ENCODE measurements around the gene ARHGAP23.

ARHGAP23 gene

DNA sequence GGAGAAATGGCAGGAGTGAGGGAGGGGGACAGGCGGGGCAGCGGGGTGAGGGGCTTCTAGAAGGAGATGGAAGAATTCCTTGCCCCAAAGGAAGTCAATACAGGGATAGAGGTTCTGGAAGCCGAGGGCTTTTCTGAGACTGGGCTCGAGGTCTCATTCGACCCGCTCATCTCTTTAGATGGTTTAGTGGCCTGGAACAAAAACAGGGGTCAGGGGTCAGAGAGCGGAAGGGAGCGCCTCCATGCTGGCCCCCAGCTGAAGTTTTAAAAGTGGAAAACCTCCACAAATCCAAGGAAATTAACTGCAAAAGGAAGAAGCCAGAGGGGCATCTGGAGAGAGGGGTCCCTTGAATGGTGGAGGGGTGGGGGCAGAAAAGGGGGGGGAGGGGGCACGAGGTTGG, 105.0 kb downstream of the ARHGAP23 start:
- H3K9me3 ChIP-seq: no peaks in the 10 kb centered on the region
- in situ Hi-C loops (cut with MboI; ENCODE audit: low sequenced_read_pairs): no loop called here
- H3K4me3 ChIP-seq: no peak overlapping the region
- H3K4me1 ChIP-seq: no peaks in the 10 kb centered on the region
- DNase-seq (ENCODE audit: low spot score in 2 of 2): no peak
- no peaks in the 10 kb centered on the region for H3K36me3 ChIP-seq (replicated peaks)
- 0 out of 2 replicates have a peak, but pooled peaks cover 3% of the 10 kb centered on the region for H3K27me3 ChIP-seq (ENCODE audit: low read depth)

DNA sequence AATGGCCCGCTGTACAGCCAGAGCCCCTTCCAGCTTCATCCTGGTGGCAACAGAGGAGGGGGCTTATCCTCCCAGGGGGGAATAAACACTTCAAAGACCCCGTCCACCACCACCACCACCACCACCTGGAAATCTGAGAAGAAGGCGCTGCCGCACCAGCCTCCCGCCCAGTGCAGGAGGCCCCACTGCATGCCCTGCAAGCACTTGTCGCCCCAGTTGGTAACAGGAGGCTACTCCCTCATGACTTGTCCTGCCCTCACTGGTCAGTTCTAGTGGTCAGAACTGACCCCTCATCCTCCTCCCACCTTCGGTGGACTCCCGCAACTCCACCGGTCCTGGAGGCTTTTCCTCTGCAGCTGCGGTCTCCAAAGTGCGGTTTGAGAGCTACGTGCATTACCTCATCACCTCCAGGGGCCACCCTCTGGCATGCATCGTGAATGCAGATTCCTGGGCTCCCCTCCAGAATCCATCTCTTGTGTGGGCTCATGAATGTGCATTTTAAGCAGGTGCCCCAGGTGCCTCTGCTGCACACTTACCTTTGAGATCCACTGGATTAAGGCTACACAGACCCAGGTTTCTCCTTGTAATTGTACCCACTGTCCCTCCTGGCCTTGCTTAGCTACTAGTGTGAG, 105.7 kb downstream of the ARHGAP23 start:
- in situ Hi-C loops (cut with MboI; ENCODE audit: low sequenced_read_pairs): no loop called here
- Histone ChIP-seq H3K4me3 (no peak overlapping the region), H3K4me1 (no peaks in the 10 kb centered on the region), H3K36me3 (replicated peaks) (no peaks in the 10 kb centered on the region), H3K27me3 (ENCODE audit: low read depth) (0 out of 2 replicates have a peak, but pooled peaks cover 3% of the 10 kb centered on the region), H3K9me3 (no peaks in the 10 kb centered on the region)
- DNase-seq (ENCODE audit: low spot score in 2 of 2): no peak

DNA sequence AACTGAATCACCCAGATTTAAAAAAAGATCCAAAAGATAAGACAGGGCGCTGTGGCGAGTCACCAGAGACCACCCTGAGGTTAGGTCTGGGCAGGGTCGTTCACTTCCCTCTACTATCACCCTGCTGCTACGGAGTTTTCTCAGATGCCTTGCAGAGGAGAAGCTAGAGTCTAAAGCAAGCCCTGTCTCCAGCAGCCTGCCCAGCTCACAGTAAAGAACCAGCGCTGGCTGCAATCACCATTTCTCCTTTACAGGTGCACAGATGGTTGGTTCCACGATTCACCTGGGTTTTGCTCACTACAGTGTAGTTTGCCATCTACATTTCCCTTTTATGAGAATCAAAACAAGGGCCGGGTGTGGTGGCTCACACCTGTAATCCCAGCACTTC, 106.2 kb downstream of the ARHGAP23 start:
- H3K4me3 ChIP-seq: no peak overlapping the region
- H3K36me3 ChIP-seq (replicated peaks): no peaks in the 10 kb centered on the region
- no peaks in the 10 kb centered on the region for H3K9me3 ChIP-seq
- no peaks in the 10 kb centered on the region for H3K4me1 ChIP-seq
- 0 out of 2 replicates have a peak, but pooled peaks cover 3% of the 10 kb centered on the region for H3K27me3 ChIP-seq (ENCODE audit: low read depth)
- no peak for DNase-seq (ENCODE audit: low spot score in 2 of 2)
- in situ Hi-C loops (cut with MboI; ENCODE audit: low sequenced_read_pairs): no loop called here

DNA sequence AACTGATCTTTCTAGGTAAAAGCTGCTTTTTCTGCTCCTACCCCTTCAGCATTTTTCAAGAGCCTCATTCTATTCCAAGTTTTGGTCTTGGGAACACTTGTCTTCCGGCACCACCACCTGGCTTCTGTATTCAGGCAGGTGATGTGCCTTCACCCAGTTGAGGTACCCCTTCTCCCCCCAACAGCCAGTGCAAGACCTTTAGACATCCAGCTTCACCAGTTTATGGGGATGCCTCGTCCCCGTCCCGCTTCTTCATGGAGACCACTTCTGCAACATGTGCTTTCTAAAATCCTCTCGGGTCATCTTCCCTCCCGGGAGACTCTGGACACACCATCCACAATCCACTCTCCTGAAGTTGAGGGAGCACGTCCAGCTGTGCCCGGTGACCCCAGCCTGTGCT, 107.6 kb downstream of the ARHGAP23 start:
- H3K4me1 ChIP-seq: no peaks in the 10 kb centered on the region
- no peaks in the 10 kb centered on the region for H3K9me3 ChIP-seq
- no peak for DNase-seq (ENCODE audit: low spot score in 2 of 2)
- no peak overlapping the region for H3K4me3 ChIP-seq
- H3K36me3 ChIP-seq (replicated peaks): no peaks in the 10 kb centered on the region
- in situ Hi-C loops (cut with MboI; ENCODE audit: low sequenced_read_pairs): no loop called here
- H3K27me3 ChIP-seq (ENCODE audit: low read depth): 0 out of 2 replicates have a peak, but pooled peaks cover 3% of the 10 kb centered on the region

DNA sequence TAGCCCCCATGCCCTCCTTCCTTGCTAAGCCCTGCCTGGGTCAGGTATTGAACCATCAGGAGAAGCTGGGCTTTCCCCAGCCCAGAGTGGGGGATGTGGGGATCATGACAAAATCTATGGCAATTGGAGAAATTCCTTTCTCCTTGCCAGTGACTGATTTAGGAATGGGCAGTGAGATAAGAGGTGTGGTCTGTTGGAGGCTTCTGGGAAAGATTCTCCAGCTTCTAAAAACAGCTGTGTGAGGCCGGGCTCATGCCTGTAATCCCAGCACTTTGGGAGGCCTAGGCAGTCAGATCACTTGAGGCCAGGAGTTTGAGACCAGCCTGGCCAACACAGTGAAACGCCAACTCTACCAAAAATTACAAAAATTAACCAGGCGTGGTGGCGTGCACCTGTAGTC, 108.4 kb downstream of the ARHGAP23 start:
- in situ Hi-C loops (cut with MboI; ENCODE audit: low sequenced_read_pairs): no loop called here
- Histone ChIP-seq H3K4me1 (no peaks in the 10 kb centered on the region), H3K36me3 (replicated peaks) (no peaks in the 10 kb centered on the region), H3K9me3 (no peaks in the 10 kb centered on the region), H3K27me3 (ENCODE audit: low read depth) (0 out of 2 replicates have a peak, but pooled peaks cover 3% of the 10 kb centered on the region), H3K4me3 (no peak overlapping the region)
- DNase-seq (ENCODE audit: low spot score in 2 of 2): no peak

DNA sequence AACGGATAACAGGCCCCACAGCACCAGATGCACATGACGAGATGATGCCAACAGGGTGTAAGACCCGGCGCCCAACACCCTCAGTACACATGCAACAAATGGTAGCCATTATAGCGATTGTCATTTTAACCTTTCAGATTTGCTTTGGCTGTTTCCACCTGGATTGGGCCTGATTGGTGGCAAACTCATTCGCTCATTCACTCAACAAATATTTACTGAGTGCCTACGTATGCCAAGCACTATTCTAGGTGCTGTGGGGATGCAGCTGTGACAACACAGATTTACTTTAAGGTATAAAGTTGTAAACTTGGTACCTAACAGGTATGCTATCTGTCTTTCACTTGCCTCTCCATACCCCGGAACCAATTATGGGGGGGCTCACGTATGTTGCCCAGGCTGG, 110.6 kb downstream of the ARHGAP23 start:
- Histone ChIP-seq H3K36me3 (replicated peaks) (no peaks in the 10 kb centered on the region), H3K4me3 (no peak overlapping the region), H3K9me3 (no peaks in the 10 kb centered on the region), H3K27me3 (ENCODE audit: low read depth) (0 out of 2 replicates have a peak, but pooled peaks cover 3% of the 10 kb centered on the region), H3K4me1 (no peaks in the 10 kb centered on the region)
- DNase-seq (ENCODE audit: low spot score in 2 of 2): no peak
- in situ Hi-C loops (cut with MboI; ENCODE audit: low sequenced_read_pairs): no loop called here

DNA sequence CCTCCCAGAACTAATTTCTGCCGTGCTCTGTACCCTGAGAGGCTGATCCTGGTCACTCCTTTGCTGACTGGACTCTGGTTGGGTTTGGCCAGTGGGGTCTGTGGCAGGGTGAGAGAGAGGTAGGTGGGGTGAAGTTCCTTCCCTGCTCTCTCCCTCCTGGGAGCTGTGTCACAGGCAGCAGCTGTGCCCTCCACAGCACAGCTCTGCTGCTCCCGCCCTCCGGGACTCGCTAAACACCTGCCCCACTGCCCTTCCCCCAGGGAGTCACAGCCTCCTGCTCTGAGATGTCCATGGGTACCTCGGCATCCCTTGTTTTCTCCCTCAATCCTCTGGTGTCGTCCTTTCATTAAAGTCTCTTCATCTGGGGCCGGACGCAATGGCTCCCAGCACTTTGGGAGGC, 111.1 kb downstream of the ARHGAP23 start:
- H3K27me3 ChIP-seq (ENCODE audit: low read depth): 0 out of 2 replicates have a peak, but pooled peaks cover 3% of the 10 kb centered on the region
- no peaks in the 10 kb centered on the region for H3K9me3 ChIP-seq
- H3K36me3 ChIP-seq (replicated peaks): no peaks in the 10 kb centered on the region
- in situ Hi-C loops (cut with MboI; ENCODE audit: low sequenced_read_pairs): no loop called here
- H3K4me3 ChIP-seq: no peak overlapping the region
- DNase-seq (ENCODE audit: low spot score in 2 of 2): no peak
- H3K4me1 ChIP-seq: no peaks in the 10 kb centered on the region

DNA sequence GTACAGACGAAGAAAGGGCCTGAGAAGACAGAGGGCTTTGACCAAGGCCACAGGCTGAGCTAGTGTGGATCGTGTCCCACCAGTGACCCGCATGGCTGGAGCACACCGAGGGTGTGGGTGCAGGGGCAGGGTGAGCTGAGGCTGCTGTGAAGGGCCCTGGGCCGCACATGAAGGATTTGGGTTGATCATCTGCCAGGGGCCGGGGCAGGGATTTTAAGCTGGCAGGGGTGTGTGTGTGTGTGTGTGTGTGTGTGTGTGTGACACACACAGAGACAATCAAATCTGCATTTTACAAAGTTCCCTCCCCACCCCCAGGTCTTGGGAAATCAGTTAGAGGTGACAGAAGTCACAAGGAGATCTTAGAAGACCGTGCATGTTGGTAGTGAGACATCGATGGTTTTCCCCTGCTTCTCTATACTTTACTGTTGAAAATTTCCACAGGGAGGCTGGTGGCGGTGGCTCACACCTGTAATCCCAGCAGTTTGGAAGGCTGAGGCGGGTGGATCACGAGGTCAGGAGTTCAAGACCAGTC, 112.3 kb downstream of the ARHGAP23 start:
- Histone ChIP-seq H3K4me1 (no peaks in the 10 kb centered on the region), H3K27me3 (ENCODE audit: low read depth) (0 out of 2 replicates have a peak, but pooled peaks cover 3% of the 10 kb centered on the region), H3K4me3 (no peak overlapping the region), H3K36me3 (replicated peaks) (no peaks in the 10 kb centered on the region), H3K9me3 (no peaks in the 10 kb centered on the region)
- in situ Hi-C loops (cut with MboI; ENCODE audit: low sequenced_read_pairs): no loop called here
- no peak for DNase-seq (ENCODE audit: low spot score in 2 of 2)

DNA sequence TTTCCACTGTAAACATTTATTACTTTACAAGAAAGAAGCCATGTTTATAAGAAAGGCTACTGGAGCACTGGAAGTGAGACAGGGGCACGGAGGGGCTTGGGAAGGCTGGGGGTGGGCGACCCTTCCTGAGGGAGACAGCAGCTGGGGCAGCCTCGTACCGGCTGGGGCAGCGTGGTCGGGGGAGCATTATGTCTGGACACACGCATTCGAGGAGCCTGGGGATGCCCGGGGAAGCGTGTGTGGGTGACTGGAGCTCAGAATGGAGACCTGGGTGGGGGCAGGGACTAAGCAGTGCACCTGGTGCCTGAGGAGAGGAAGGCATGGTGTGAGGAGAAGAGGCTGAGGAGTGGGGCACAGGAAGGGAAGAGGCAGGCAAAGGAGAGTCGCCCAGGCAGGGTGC, 113.0 kb downstream of the ARHGAP23 start:
- Histone ChIP-seq H3K9me3 (no peaks in the 10 kb centered on the region), H3K27me3 (ENCODE audit: low read depth) (0 out of 2 replicates have a peak, but pooled peaks cover 2% of the 10 kb centered on the region), H3K4me1 (no peaks in the 10 kb centered on the region), H3K36me3 (replicated peaks) (no peaks in the 10 kb centered on the region), H3K4me3 (no peak overlapping the region)
- DNase-seq (ENCODE audit: low spot score in 2 of 2): no peak
- in situ Hi-C loops (cut with MboI; ENCODE audit: low sequenced_read_pairs): no loop called here

DNA sequence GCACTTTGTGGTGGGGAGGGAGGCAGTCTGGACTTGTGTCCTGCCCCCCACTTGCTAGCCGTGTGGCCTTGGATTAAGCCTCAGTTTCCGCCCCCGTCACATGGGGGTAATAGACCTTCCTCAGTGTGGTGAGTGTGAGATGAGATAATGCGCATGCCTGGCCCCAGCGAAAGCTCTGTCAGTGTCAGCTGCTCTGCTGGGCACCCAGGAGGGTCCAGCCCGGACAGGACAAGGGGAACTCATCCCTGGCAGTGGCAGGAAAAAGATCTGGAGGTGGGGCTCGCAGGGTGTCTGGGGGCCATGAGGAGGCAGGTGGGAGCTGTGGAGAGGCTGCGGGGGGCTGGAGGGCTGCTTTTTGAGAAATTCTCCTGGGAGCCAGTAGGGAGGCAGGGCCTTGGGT, 114.0 kb downstream of the ARHGAP23 start:
- in situ Hi-C loops (cut with MboI; ENCODE audit: low sequenced_read_pairs): no loop called here
- Histone ChIP-seq H3K4me1 (no peaks in the 10 kb centered on the region), H3K4me3 (no peak overlapping the region), H3K9me3 (no peaks in the 10 kb centered on the region), H3K36me3 (replicated peaks) (no peaks in the 10 kb centered on the region), H3K27me3 (ENCODE audit: low read depth) (no peaks in the 10 kb centered on the region)
- DNase-seq (ENCODE audit: low spot score in 2 of 2): no peak

DNA sequence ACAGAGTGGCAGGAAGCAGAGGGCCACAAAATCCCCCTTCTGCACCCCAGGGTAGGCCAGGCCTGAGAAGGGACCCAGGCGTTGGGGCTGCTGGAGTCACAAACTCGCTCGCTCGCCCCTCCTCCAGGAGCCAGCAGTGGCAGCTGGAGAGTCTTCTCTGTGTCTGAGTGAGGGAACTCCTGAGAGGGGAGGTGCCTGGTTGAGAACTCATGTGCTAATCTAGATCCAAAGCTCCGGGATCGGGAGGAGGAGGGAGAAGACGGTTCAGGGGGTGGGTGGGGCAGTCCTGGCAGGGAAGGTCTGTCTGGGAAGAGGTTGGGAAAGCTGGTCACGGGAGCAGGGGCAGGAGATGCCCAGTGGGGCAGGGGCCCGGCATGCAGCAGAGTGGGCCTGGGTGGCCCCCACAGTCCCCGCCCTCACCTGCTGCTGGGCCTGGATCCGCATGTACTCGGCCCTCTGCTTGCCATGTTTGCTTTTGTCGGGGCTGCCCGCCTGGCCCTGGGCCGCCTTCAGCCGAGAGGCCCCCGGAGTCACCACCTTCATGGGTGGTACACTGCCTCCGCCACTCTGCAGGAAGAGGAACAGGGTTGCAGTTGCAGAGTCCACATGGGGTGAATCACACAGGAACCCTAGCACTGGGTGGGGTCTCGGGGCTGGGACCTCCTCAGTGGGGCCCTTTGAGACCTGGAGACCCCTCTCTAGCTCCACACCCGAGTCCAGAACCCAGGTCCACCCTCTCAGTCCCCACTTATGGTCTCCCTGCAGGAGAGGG, 115.3 kb downstream of the ARHGAP23 start:
- in situ Hi-C loops (cut with MboI; ENCODE audit: low sequenced_read_pairs): no loop called here
- Histone ChIP-seq H3K27me3 (ENCODE audit: low read depth) (no peaks in the 10 kb centered on the region), H3K9me3 (no peaks in the 10 kb centered on the region), H3K36me3 (replicated peaks) (no peaks in the 10 kb centered on the region), H3K4me1 (no peaks in the 10 kb centered on the region), H3K4me3 (no peak overlapping the region)
- no peak for DNase-seq (ENCODE audit: low spot score in 2 of 2)

DNA sequence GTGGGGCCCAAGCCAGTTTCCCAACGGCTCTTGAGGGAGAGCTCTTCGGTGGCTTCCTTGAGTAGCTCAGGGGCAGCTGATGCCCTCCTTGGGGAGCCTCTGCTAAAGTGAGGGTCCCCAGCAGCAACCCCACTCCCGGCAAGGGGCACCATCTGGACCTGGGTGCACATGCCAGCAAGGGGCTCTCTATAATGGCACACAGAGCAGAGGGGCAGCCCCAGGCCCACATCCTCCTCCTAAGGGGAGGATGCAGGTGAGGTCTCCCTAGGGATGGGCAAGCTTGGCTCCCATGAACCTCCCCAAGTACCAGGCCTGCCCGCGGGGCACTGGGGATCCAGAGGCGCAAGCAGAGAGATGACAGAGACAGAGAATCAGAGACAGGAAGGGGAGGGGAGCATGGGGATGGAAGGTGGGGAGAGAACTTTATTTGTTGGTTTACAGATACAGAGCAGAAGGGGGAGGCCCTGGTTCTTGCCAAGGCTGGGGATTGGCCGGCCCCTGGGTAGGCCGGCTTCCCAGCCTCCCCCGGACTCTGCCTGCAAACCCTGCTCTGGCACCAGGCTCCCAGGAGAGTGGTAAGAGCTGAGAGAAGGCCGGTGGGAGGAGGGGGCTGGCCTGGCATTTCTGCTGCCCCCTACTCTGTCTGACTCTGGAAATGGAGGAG, 116.0 kb downstream of the ARHGAP23 start:
- DNase-seq (ENCODE audit: low spot score in 2 of 2): no peak
- Histone ChIP-seq H3K27me3 (ENCODE audit: low read depth) (no peaks in the 10 kb centered on the region), H3K36me3 (replicated peaks) (no peaks in the 10 kb centered on the region), H3K9me3 (no peaks in the 10 kb centered on the region), H3K4me3 (no peak overlapping the region), H3K4me1 (no peaks in the 10 kb centered on the region)
- in situ Hi-C loops (cut with MboI; ENCODE audit: low sequenced_read_pairs): no loop called here

DNA sequence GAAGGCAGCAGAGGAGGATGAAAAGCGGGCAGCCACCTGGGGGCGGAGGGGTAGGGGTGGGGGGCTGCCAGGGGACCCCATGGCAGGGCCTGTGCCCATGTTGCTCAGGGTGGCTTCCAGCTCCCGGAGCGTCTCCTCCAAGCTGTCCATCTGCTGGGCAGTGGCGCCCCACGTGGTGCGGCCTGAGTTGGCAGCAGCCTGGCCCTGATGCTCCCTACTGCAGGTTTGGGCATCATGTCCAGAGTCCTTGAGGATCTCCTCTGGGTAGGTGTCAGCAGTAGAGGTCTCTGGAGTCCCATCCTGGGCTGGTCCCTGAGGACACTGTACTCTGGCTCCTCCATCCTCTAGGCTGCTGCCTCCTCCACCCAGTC, 116.6 kb downstream of the ARHGAP23 start:
- no peak for DNase-seq (ENCODE audit: low spot score in 2 of 2)
- Histone ChIP-seq H3K4me1 (no peaks in the 10 kb centered on the region), H3K9me3 (no peaks in the 10 kb centered on the region), H3K27me3 (ENCODE audit: low read depth) (no peaks in the 10 kb centered on the region), H3K4me3 (no peak overlapping the region), H3K36me3 (replicated peaks) (no peaks in the 10 kb centered on the region)
- in situ Hi-C loops (cut with MboI; ENCODE audit: low sequenced_read_pairs): no loop called here
